GM21360 (cell line): Measurements from ENCODE around the gene FAM107B.

Source experiments
- ATAC-seq: cut with Tn5 transposase; IDR thresholded peaks from one replicate; pipeline ENCODE4 v1.9.1; 2021; ENCODE audit warnings: mild to moderate bottlenecking, moderate library complexity; ENCODE audit not compliant: unreplicated experiment

The FAM107B gene

GRCh38 chr10:14543046-14543903 is 231.4 kb downstream of the FAM107B start:
- no peak for ATAC-seq

GRCh38 chr10:14541379-14541778 is 233.3 kb downstream of the FAM107B start:
- ATAC-seq: no peak

- ATAC-seq: no peak
Observed at GRCh38 chr10:14540611-14541010, 234.1 kb downstream of the FAM107B start.

- no peak for ATAC-seq
Observed at GRCh38 chr10:14540062-14540461, 234.6 kb downstream of the FAM107B start.

GRCh38 chr10:14539176-14539575 is 235.5 kb downstream of the FAM107B start:
- ATAC-seq: no peak

- no peak for ATAC-seq
Observed at GRCh38 chr10:14536241-14537213, 238.2 kb downstream of the FAM107B start.

GRCh38 chr10:14535457-14536130 is 239.1 kb downstream of the FAM107B start:
- no peak for ATAC-seq

- ATAC-seq: no peak
Observed at GRCh38 chr10:14534152-14534551, 240.5 kb downstream of the FAM107B start.

- ATAC-seq: no peak
Observed at GRCh38 chr10:14533295-14533694, 241.4 kb downstream of the FAM107B start.

GRCh38 chr10:14532473-14533251 is 242.0 kb downstream of the FAM107B start:
- no peak for ATAC-seq

- ATAC-seq: no peak
Observed at GRCh38 chr10:14531974-14532373, 242.7 kb downstream of the FAM107B start.

- no peak for ATAC-seq
Observed at GRCh38 chr10:14530465-14530864, 244.2 kb downstream of the FAM107B start.

- no peak for ATAC-seq
Observed at GRCh38 chr10:14529351-14529750, 245.3 kb downstream of the FAM107B start.

GRCh38 chr10:14528450-14528849 is 246.2 kb downstream of the FAM107B start:
- ATAC-seq: no peak

GRCh38 chr10:14527915-14528314 is 246.8 kb downstream of the FAM107B start:
- ATAC-seq: no peak

GRCh38 chr10:14527134-14527844 is 247.4 kb downstream of the FAM107B start:
- no peak for ATAC-seq

GRCh38 chr10:14526326-14526725 is 248.4 kb downstream of the FAM107B start:
- ATAC-seq: no peak

- no peak for ATAC-seq
Observed at GRCh38 chr10:14524691-14525324, 249.9 kb downstream of the FAM107B start.

- ATAC-seq: no peak
Observed at GRCh38 chr10:14523286-14523685, 251.4 kb downstream of the FAM107B start.
